ENCODE data around the gene CNDP1.
A peak's percentile ranks its signal among the peaks of the same experiment; 100 is the strongest.

The CNDP1 gene

DNA sequence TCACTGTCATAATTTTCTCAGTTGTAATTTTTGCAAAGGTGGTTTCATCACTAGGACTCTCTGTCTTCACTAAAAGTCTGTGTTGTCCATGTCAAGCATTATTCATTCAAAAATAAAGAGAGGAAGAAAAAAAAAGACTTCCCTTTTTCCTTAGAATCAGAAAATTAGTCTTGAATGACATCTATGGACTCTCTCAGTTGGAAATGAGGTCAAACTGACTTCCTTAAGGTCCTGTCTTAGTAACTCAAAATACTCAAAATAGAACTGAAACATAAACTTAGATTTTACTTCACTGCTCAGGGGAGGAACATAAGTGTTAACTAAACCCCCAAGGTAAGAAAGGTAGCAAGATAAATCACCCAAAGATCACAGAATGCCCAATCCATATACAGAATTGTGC, 61.1 kb downstream of the CNDP1 start:
- no peak for DNase-seq

DNA sequence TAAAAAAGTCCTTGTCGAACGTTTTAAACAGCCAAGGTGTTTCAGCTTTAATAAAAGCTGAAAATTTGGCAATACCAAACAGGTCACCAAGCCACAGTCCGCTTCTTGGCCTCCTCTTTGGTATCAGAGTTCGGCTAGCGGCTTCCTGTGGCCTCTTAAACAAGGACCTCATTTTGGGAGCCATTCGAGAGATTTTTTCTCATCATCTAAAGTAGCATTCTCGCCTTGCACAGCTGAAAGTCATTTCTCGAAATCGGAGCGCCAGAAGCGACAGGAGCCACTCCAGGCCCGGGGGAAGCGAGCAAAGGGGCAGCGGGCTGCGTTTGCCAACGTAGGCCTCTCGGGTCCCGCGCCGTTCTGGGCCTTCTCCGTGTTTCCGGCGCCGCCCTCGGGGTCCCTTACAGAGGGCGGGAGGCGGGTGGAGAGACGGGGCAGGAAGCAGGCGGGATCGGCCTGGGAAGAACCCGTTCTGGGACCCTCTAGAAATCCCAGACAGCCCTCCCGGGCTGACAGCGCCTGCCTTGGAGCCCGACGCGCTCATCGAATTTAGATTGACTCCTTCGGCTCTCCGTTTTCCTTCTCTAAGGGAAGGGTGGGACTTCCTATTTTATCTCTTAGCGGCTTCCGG, 62.8 kb downstream of the CNDP1 start:
- DNase-seq, result peak; percentile 94

DNA sequence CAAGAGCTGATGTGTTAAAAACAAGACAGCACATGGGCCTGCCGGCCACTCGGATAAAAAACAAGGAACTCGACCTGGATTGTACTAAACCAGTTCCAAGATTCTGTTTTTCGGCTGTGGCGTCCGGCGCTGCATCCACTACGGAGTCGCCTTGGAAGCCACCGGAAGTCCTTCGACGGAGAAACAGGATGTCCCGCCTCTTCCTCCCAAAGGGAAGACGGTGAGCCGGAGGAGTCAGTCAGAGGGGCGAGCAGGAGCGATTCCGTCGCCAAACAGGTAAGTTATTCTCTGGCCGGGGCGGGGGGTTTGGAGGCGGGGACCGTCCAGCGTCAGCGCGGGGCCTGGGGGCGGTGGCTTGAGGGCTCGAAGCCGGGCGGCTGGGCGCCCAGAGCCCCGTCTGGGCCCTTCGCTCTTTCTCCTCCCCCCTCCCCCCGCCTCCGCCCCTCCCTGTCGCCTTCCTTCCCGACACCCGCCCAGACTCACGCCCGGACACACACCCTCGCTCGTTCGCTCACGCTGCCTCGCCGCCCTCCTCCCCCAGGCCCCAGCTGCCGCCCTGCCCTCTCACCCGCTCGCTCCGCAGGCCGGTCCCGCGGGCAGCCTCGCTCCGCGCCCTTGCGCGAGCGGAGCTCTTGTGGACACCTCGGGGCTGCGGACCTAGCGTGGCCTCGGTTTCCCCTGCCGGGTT, 63.5 kb downstream of the CNDP1 start, which contains the start of gene ZNF407:
TSS of gene ZNF407 (plus strand) at position 209 of the 688 bp plus-strand sequence. CDS start 33,150 bp downstream, outside the sequence.
- peak; percentile 99 for DNase-seq

DNA sequence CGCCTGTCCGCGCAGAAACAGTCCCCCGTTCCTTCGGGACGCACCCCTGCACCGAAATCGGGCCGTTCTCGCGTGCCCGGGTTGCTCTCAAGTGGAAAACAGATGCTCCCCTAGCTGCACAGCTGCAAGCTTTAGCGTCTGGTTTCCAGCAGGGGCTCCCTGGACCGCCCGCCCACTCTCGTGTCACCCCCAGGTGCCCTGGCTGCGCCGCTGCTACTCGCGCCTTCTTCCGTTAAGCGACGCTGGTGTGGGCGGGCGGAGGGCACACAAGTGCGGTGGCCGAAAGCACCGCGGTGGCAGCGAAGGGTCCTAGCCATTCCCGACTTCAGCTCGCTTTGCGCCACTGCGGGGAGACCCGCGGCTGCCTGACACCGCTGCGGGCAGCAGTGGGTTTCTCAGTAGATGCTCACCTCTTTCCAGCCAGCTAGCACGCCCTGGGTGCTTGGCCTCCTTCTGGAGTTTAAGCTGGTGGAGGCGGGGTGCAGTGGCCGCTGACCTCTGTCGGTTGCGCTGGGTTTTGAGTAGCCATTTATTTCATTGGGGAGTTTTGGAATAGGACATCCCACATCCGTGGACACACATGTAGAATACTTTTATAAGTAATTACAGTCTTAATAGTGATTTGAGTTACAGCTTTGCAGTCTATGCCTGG, 64.2 kb downstream of the CNDP1 start:
- DNase-seq, result peak; percentile 85

DNA sequence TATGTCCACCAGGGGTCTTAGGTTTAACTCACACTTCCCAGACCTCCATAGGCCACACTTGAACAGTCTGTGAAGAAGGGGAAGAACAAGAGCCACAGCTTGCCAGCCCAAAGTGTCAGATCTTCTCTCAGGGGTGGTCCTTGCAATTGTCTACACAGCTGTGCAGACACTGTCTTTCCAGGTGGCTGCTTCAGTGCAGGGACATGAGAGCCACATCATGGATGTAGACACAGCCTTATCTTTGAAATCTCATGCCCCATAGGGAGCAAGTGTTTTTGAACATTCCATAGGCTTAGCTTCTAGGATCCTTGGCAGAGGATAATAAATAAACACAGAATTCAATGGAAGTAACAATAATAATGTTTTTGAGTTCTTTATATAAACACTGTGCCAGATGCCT, 70.1 kb downstream of the CNDP1 start:
- DNase-seq, result no peak

DNA sequence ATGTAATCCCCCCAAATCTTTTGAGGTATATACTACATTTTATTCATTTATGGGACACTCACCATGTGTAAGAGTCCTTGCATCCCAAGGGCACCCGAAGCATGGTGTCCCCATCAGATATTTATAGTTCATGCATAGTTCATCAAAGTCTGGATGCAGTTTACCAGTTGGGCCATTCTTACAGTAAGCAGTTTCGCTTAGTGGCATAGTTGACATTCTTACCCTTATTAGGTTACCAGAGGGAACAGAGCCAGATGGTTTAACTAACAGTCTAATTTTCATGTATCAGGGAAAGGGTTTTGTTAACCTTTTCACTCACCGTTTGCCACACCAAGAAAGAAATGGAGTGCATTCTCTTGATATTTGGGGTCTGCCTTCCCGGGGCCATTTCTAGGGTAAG, 70.5 kb downstream of the CNDP1 start:
- no peak for DNase-seq

DNA sequence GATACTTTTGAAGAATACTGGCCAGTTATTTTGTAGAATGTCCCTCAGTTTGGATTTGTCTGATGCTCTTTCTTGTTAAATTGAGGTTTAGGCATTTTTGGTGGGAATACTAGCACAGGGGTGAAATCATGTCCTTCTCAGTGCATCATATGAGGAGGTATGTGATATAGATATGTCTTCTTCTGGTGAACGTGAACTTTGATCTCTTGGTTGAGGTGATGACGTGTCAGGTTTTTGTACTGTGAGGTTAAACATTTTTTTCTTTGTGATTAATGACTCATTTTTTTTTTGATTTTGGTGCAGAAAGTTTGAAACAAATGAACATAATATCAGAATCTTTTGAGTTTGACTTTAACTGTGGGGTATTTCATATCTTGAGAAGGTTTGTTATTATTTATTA, 74.4 kb downstream of the CNDP1 start:
- no peak for DNase-seq

DNA sequence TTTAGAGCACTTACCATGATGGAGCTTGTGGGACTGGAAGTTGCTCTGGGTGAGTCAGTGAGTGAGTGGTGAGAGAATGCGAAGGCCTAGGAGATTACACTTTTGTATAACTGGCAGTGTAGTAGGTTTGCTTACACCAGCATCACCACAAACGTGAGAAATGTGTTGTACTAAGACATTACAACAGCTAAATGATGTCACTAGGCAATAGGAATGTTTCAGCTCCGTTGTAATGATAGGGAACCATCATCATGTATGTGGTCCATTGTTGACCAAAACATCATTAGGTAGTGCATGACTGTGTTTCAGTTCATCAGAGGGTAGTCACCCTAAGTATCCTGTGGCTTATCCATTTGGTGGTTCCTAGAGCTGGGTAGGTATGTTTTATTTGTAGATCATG, 75.2 kb downstream of the CNDP1 start:
- DNase-seq, result no peak

DNA sequence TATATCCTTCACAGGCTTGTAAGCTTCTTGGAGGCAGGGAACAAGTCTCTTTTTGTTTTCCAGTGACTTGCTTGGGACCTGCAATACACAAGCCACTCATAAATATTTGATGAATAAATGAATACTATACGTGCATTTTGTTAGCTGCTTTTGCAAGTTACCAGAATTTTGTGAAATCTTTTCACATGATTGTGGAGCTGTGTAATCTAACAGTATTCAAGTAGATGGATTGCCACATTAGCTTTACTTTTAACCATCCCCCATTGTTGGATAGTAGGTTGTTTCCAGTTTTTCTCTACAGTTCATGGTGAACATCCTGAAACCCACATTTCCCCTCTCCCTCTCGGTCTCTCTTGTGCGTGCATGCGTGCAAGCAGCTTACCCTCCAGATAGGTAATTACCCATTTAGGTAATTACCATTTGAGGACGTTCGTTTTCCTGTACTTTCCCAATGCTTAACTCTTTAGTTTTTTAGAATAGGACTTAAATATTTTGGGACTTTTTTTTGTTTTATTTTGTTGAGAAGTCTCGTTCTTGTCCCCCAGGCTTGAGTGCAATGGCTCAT, 75.8 kb downstream of the CNDP1 start:
- peak; percentile 15 for DNase-seq

DNA sequence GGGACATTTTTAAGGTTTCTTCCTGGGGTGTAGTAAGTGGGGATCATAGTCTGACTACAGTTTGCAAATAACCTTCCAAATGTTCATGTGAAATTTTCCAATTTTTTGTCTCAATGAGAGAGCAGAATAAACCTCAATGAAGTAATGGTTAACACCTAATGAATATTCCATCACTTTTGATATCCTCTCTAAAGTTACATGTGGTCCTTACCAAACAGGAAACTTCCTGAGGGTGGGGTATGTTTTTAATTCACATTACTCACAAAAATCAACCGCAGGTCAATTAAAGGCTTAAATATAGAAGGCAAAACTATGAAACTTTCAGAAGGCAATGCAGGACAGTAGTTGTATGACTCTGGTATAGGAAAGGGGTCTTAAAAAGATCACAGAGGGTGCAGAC, 76.6 kb downstream of the CNDP1 start:
- DNase-seq, result no peak

DNA sequence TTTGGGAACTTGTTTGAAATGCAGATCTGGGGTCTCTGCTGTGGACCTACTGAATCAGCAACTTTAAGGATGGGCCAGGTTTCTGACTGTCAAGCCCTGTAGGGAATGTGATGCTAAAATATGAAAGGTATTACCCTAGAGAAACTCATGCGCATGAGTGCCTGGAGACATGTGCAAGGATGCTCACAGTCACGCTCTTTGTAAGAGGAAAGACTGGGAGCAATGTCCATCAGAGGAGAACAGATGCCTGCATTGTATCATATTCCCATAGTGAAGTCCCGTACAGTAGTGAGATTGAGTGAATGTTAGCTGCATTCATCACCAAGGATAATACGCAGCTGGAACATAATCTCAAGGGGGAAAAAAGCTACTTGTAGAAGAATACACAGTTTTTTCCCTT, 77.5 kb downstream of the CNDP1 start:
- no peak for DNase-seq

DNA sequence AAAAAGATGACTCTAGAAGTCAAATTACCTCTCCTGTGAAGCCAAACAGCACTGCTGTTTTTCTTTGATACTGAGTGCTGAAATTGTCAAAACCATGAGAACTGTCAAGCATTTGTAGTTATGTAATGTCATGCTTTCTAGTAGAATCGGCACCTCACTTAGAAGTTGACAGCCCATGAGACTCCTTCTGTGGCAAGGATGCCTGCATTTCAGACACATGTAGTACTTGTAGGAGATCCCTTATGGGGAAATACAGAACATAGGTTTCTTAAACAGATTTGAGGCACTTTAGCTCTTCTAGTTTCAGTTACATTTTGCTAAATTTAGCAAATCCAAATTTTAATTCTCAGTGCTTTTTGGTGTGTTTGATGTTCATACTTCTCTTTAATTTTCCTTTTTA, 79.1 kb downstream of the CNDP1 start:
- DNase-seq, result peak; percentile 69

DNA sequence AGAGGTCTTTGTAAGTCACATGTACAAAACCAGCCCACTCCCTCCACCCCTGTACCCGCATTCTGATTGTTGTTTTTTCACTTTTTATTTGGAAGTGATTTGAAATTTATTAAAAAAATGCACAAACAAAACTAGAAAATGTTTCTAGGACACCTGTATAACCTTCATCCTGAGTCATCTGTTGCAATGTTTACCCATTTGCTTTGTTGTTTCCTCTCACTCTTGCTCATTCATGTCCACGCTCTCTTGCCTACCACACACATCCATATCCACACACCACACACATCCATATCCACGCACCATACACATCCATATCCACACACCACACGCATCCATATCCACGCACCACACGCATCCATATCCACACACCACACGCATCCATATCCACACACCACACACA, 82.2 kb downstream of the CNDP1 start:
- DNase-seq, result no peak

DNA sequence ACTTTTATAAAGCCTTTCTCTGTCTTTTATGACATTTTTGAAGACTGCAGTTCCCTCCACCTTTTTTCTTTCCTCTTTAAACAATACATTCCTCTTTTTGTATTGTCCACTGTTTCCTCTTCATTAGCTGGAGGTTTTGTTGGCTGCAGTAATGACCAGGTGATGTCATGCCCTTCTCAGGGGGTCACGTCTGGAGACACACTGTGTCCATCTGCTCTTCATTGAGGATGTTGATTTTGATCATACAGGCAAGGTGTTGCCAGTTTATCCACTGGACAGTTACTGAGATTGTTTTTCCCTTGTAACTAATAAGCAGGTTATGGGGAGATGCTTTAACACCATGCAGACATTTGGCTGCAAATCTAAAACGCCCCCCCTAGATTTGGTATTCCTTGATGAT, 83.2 kb downstream of the CNDP1 start:
- no peak for DNase-seq

DNA sequence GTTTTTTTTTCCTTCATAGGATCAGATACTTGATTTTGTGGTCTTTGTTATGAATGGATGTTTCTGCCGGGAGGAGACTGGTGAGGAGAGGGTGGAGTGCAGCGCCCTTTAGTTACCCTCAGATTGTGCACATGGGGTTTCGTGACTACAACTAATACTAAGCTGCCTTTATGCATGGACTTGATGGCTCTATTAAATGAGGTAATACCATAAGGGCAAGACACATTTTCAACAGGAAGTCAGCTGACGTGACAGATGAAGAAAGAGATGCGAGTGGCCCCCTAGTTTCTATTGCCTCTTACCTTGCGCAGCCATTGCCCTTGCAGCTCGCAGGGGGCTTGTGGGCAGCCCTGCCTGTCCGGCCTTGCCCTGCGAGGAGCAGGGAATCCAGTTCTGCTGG, 87.8 kb downstream of the CNDP1 start:
- no peak for DNase-seq

DNA sequence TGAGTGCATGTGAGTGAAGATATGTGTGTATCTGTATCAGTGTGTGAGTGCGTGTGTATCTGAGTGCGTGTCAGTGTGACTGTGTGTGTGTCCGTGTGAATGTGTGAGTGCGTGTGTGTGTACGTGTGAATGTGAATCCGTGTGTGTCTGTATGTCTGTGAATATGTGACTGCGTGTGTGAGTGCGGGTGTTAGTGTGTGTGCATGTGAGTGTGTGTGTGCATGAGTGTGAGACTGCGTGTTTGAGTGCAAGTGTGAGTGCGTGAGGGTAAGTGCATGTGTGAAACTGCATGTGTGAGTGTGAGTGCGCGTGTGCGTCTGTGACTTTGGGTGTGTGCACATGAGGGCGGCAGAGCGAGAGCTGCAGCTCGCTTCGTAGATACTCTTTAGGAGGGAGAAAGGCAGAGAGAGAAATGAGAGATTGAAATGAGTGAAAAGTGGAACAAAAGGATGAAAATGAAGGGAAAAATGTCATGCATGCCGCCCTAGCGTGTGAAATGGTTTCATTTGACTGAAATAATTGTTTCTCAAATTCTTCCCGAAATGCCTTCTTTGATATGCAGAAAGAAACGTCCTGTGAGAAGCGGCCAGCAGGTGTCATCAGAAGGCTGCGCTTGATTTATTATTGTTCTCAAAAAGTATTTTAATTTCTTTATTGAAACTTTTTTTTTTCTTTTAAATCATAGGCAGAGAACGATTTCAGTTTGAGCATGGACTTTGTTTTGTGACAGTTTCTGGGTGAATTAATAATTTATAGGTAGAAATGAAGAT, 88.9 kb downstream of the CNDP1 start:
- DNase-seq, result peak; percentile 39

DNA sequence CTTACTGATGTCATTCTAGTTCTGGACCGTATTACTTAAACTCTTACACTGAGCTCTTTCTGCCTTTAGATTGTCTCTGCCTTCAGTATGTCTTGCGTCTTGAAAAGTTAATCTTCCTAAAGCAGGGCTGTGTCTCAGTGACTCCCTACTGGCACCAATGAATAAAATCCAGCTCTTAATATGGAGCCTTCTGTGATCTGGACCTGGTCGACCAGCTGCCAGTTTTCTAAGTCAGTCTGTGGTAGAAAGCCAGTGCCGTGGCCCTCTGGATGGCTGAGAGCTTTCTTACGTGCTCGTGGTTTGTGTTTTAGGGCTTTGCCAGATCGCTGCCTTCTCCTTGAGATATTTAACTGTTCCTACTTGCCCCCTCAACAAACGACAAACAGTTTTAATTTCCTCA, 90.2 kb downstream of the CNDP1 start:
- DNase-seq, result no peak

DNA sequence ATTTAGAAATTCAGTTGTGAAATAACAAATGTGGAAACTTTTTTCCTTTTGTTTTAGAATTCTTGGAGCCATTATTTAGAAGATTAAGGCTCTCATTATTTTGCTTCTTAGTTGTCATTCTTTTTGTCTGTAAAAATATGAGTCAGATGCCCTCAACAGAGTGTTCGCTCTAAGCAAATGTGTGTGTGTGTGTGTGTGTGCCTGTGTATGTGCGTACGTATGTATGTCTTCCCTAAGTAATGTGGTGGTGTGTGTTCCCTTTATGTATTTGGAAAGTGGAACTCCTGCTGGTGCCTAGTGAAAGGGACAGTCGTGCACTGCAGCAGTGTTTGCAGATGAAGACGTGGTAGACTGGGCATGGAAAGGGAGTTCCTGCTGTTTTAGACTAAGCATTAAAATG, 90.9 kb downstream of the CNDP1 start:
- DNase-seq, result peak; percentile 82

DNA sequence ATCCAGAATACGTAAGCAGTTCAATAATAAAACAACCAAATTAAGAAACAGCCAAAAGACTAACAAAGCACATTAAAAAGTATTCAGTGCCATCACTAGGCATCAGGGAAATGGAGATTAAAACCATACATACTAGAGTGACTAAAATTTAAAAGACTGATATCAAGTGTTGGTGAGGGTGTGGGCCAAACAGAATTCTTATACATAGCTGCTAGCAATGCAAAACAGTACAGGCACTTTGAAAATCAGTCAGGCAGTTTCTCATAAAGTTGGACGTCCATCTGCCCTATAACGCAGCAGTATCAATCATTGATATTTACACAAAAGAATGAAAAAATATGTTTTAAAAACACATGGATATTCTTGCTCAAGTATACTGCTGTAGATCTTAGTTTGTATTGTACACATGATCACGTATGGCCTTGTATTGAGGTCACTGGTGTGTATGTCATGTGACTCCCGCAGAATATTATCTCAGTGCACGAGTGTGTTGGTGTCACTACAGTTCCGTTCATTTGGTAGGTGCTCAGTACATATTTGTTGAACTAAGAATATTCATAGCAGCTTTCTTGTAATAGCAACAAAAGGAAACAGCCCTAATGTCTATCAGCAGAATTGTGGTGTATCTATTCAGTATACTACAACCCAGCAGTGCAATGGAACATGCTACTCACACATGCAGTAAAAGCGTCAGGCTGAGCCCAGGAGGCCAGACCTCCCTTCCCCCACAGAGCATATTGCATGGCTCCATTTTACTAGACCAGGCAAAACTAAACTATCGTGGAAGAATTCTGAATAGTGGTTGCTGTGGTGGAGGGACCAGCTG, 92.0 kb downstream of the CNDP1 start:
- no peak for DNase-seq

DNA sequence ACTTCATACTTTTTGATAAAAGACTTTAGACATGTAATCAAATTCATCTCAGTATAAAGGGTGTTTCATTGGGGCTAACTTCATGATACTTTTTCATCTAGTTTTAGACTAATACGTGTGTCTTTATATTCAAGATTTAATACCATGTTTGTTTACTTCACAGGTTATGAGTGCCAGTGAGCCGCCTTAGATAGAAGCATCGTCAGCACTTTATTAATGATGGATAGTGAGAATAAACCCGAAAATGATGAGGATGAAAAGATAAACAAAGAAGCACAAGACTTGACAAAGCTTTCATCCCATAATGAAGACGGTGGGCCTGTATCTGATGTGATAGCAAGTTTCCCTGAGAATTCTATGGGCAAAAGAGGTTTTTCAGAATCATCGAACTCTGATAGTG, 96.5 kb downstream of the CNDP1 start:
- no peak for DNase-seq

DNA sequence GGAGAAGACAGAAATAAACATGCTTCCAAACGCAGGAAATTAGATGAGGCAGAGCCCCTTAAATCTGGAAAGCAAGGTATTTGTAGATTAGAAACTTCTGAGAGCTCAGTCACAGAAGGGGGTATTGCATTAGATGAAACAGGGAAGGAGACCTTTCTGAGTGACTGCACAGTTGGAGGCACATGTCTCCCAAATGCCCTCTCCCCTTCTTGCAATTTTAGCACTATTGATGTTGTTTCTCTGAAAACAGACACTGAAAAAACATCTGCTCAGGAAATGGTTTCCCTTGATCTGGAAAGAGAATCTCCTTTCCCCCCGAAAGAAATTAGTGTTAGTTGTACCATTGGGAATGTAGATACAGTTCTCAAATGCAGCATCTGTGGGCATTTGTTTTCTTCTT, 96.9 kb downstream of the CNDP1 start:
- DNase-seq, result no peak

DNA sequence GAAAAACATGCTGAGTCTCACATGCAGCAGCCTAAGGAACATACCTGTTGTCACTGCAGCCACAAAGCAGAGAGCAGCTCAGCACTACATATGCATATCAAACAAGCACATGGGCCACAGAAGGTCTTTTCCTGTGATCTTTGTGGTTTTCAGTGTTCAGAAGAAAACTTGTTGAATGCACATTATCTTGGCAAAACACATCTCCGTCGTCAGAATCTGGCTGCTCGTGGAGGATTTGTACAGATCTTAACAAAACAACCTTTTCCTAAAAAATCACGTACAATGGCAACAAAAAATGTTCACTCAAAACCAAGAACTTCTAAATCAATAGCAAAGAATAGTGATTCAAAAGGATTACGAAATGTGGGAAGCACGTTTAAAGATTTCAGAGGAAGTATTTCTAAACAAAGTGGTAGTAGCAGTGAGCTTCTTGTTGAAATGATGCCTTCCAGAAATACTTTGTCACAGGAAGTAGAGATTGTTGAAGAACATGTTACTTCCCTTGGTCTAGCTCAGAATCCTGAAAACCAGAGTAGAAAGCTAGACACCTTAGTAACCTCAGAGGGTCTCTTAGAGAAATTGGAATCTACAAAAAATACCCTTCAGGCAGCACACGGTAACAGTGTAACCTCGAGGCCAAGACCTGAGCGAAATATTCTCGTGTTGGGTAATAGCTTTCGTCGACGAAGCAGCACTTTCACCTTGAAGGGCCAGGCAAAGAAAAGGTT, 97.5 kb downstream of the CNDP1 start:
- DNase-seq, result no peak
